Effector CD8-positive, alpha-beta T cell (primary cell): Measurements from ENCODE around the gene GREB1.

ENCODE experiments used
- DNase-seq: peaks from one replicate; lab custom pipeline; 2025; lab: John Stamatoyannopoulos, UW

Gene GREB1

GRCh38 chr2:11665510-11666362 lies 131.9 kb downstream of the GREB1 start:
- no peak for DNase-seq

GRCh38 chr2:11667194-11667593 lies 133.3 kb downstream of the GREB1 start:
- DNase-seq, result no peak

GRCh38 chr2:11667866-11668637 lies 134.2 kb downstream of the GREB1 start:
- DNase-seq, result no peak

- no peak for DNase-seq
Measured at GRCh38 chr2:11669454-11670291, 135.8 kb downstream of the GREB1 start, which contains the start of gene NTSR2. TSS of gene NTSR2 (minus strand) at chr2:11670195. CDS start at chr2:11670129, 66 bp downstream.

- DNase-seq, result no peak
Measured at GRCh38 chr2:11672407-11672806, 138.6 kb downstream of the GREB1 start.

GRCh38 chr2:11674983-11675382 lies 141.1 kb downstream of the GREB1 start:
- DNase-seq, result no peak

- DNase-seq, result no peak
Measured at GRCh38 chr2:11675423-11676112, 141.7 kb downstream of the GREB1 start.

- no peak for DNase-seq
Measured at GRCh38 chr2:11676640-11677039, 142.8 kb downstream of the GREB1 start.

GRCh38 chr2:11677136-11678055 lies 143.6 kb downstream of the GREB1 start:
- DNase-seq, result no peak

- no peak for DNase-seq
Measured at GRCh38 chr2:11678306-11678960, 144.6 kb downstream of the GREB1 start.

GRCh38 chr2:11679016-11679415 lies 145.2 kb downstream of the GREB1 start:
- no peak for DNase-seq

- no peak for DNase-seq
Measured at GRCh38 chr2:11679486-11680181, 145.8 kb downstream of the GREB1 start.

GRCh38 chr2:11680182-11680900 lies 146.5 kb downstream of the GREB1 start:
- DNase-seq, result no peak

- no peak for DNase-seq
Measured at GRCh38 chr2:11680901-11681721, 147.3 kb downstream of the GREB1 start.

GRCh38 chr2:11681722-11682589 lies 148.1 kb downstream of the GREB1 start:
- DNase-seq, result peak; percentile 5

- DNase-seq, result no peak
Measured at GRCh38 chr2:11682590-11682915, 148.7 kb downstream of the GREB1 start.

- no peak for DNase-seq
Measured at GRCh38 chr2:11683476-11683875, 149.6 kb downstream of the GREB1 start.
